K562 (cell line): Measurements from ENCODE around the gene IL10. TPM values are rescaled to one million over a fixed set of nuclear protein-coding genes. Genes with fewer than 3 reads are reported as not detected.

ENCODE experiments used
- BHLHE40 ChIP-seq: IDR thresholded peaks from 2 replicates; pipeline ENCODE4 v1.6.1; 2011; ENCODE audit warnings: low read length, improper control_type of control experiment
- CCNT2 ChIP-seq: IDR thresholded peaks from 2 replicates; pipeline ENCODE4 v1.6.1; 2011; ENCODE audit warnings: borderline replicate concordance, low read depth, mild to moderate bottlenecking, moderate library complexity, mixed read lengths, low read length; ENCODE audit not compliant: insufficient read length; ENCODE audit errors: extremely low read depth
- CEBPB ChIP-seq: fragments of 450-650 bp; IDR thresholded peaks from 2 replicates; pipeline ENCODE4 v1.6.1; 2016; ENCODE audit warnings: missing genetic modification characterization, missing compliant biosample characterization
- DLX4 ChIP-seq: fragments of 250-450 bp; sonication (Bioruptor Pico); IDR thresholded peaks from 2 replicates; pipeline ENCODE4 v1.6.1; 2021; ENCODE audit warnings: mild to moderate bottlenecking
- ETV1 ChIP-seq: fragments of 450-650 bp; conservative IDR thresholded peaks from 2 replicates; pipeline ENCODE4 v1.6.1; 2016; ENCODE audit warnings: missing genetic modification characterization, control low read depth, low read depth, missing compliant biosample characterization
- HMG20A ChIP-seq: fragments of 450-650 bp; formaldehyde crosslinking; conservative IDR thresholded peaks from 2 replicates; pipeline ENCODE4 v1.4.0; 2020; ENCODE audit warnings: mild to moderate bottlenecking, mixed read lengths
- KAT8 ChIP-seq: fragments of 450-650 bp; IDR thresholded peaks from 2 replicates; pipeline ENCODE4 v1.6.1; 2016; ENCODE audit warnings: low read depth, mild to moderate bottlenecking
- NFE2 ChIP-seq: IDR thresholded peaks from 2 replicates; pipeline ENCODE4 v1.6.1; 2014; ENCODE audit warnings: antibody characterized with exemption, low read depth
- RBM22 ChIP-seq: fragments of 200-400 bp; formaldehyde crosslinking; IDR thresholded peaks from 2 replicates; pipeline ENCODE4 v1.6.1; 2018; ENCODE audit warnings: low read length, low read depth; ENCODE audit not compliant: poor library complexity, severe bottlenecking
- RFX5 ChIP-seq: IDR thresholded peaks from 2 replicates; pipeline ENCODE4 v1.6.1; 2011; ENCODE audit warnings: low read depth, mild to moderate bottlenecking, improper control_type of control experiment, low read length
- SMARCA4 ChIP-seq: fragments of 450-650 bp; IDR thresholded peaks from 2 replicates; pipeline ENCODE4 v1.6.1; 2016
- SNIP1 ChIP-seq: fragments of 450-650 bp; IDR thresholded peaks from 2 replicates; pipeline ENCODE4 v1.7.1; 2017; ENCODE audit warnings: low read depth, mild to moderate bottlenecking
- polyA plus RNA-seq, 8 experiments: library from polyadenylated mRNA; depleted of rRNA in 4 of 8; stranded (reverse) in 5 of 8; unstranded in 3 of 8; fragments of >200 nt; fragmentation: Nextera tagmentation in 2 of 8; fragmentation: Illumina TruSeq in 1 of 8; extraction: Ambion mirVana in 2 of 8; extraction: Trizol in 1 of 8; gene quantifications; 2 replicates each; pipeline versions ENCODE4 v1.2.1 to v1.2.3, GENCODE V29; 2011 to 2014; ENCODE audit warnings: inconsistent platforms in 1 of 8, missing spikeins in 1 of 8
- total RNA-seq, 7 experiments: library from RNA; depleted of rRNA in 6 of 7; stranded (reverse); fragments of >200 nt in 6 of 7; fragmentation: Illumina TruSeq in 2 of 7; extraction: Trizol in 2 of 7; gene quantifications; 2 replicates each; pipeline versions ENCODE4 v1.2.1 to v1.2.3, GENCODE V29; 2011 to 2021; ENCODE audit warnings: low replicate concordance in 1 of 7
- TF ChIP-seq, protein P1 (sequence below): sonication (generic); formaldehyde crosslinking; IDR thresholded peaks from 2 replicates; pipeline ENCODE4 v1.8.0; 2022; ENCODE audit warnings: mild to moderate bottlenecking, missing genetic modification reagents
- TF ChIP-seq, protein P2 (sequence below): sonication (generic); formaldehyde crosslinking; IDR thresholded peaks from 2 replicates; pipeline ENCODE4 v1.8.1; 2022; ENCODE audit warnings: missing genetic modification reagents
- TF ChIP-seq, protein P3 (sequence below): IDR thresholded peaks from 2 replicates; pipeline ENCODE4 v1.6.1; 2012; ENCODE audit warnings: low read depth, low read length, improper control_type of control experiment, borderline replicate concordance
- TF ChIP-seq, protein P4 (sequence below): sonication (generic); formaldehyde crosslinking; IDR thresholded peaks from 2 replicates; pipeline ENCODE4 v1.9.0; 2022; ENCODE audit warnings: mild to moderate bottlenecking, missing genetic modification reagents

The IL10 gene
- total and polyA plus RNA-seq, 9 of the 15 experiments (the other 6 are each of a cell fraction or from before 2014, with no cell fraction given): 0.29 TPM; not detected in 8

DNA sequence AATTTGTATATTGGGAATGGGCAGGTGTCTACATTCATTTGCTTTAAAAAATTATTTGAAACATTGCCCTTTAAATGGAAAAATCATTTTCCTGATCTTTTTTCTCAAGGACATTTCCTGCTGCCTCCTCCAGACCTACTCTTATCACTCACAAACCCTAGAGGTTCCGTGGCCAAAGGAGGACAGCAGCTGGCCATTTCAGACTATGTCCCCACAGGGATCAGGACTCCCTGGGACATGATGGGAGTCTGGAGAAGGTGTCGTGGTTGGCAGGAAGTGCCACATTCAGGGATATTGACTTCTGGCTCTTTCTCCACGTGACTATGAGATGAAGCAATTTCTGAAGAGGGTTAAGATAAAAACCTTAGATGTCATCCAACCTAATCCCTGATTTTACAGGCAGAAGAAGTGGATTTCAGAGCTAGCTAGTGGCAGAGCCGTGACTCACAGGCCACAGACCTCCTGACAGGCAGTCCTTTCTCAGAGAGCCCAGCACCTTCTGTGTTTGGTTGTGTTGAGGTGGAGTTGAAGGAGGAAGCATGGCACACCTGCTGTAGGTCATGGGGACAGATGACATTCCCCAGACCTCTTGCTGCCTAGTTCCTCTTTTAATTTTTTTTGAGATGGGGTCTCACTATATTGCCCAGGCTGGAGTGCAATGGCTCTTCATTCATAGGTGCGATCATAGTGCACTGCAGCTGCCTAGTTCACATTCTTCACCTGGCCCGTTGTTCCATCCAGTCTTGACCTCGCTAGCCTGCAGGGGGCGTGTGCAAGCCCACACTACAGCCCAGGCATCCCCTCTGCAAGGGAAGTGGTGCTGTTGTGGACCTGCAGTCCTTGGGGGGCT lies 25.5 kb upstream of the IL10 start (continued):
- TF ChIP-seq, protein P1, sequence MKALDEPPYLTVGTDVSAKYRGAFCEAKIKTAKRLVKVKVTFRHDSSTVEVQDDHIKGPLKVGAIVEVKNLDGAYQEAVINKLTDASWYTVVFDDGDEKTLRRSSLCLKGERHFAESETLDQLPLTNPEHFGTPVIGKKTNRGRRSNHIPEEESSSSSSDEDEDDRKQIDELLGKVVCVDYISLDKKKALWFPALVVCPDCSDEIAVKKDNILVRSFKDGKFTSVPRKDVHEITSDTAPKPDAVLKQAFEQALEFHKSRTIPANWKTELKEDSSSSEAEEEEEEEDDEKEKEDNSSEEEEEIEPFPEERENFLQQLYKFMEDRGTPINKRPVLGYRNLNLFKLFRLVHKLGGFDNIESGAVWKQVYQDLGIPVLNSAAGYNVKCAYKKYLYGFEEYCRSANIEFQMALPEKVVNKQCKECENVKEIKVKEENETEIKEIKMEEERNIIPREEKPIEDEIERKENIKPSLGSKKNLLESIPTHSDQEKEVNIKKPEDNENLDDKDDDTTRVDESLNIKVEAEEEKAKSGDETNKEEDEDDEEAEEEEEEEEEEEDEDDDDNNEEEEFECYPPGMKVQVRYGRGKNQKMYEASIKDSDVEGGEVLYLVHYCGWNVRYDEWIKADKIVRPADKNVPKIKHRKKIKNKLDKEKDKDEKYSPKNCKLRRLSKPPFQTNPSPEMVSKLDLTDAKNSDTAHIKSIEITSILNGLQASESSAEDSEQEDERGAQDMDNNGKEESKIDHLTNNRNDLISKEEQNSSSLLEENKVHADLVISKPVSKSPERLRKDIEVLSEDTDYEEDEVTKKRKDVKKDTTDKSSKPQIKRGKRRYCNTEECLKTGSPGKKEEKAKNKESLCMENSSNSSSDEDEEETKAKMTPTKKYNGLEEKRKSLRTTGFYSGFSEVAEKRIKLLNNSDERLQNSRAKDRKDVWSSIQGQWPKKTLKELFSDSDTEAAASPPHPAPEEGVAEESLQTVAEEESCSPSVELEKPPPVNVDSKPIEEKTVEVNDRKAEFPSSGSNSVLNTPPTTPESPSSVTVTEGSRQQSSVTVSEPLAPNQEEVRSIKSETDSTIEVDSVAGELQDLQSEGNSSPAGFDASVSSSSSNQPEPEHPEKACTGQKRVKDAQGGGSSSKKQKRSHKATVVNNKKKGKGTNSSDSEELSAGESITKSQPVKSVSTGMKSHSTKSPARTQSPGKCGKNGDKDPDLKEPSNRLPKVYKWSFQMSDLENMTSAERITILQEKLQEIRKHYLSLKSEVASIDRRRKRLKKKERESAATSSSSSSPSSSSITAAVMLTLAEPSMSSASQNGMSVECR (CRISPR knock-in tag): no peak
- TF ChIP-seq BHLHE40 (peak; percentile 36; the same call in 1 of the 2 replicates), HMG20A (CRISPR knock-in tag) (no peak), ETV1 (tag) (0 out of 2 replicates have a peak, but pooled peaks have one; percentile 7), CEBPB (tag) (peak; percentile 50; the same call in 1 of the 2 replicates), RBM22 (no peak), KAT8 (no peak), DLX4 (CRISPR knock-in tag) (no peak), SMARCA4 (no peak), NFE2 (no peak), CCNT2 (no peak), SNIP1 (no peak), RFX5 (no peak)
- TF ChIP-seq, protein P2, sequence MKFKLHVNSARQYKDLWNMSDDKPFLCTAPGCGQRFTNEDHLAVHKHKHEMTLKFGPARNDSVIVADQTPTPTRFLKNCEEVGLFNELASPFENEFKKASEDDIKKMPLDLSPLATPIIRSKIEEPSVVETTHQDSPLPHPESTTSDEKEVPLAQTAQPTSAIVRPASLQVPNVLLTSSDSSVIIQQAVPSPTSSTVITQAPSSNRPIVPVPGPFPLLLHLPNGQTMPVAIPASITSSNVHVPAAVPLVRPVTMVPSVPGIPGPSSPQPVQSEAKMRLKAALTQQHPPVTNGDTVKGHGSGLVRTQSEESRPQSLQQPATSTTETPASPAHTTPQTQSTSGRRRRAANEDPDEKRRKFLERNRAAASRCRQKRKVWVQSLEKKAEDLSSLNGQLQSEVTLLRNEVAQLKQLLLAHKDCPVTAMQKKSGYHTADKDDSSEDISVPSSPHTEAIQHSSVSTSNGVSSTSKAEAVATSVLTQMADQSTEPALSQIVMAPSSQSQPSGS (CRISPR knock-in tag): no peak
- TF ChIP-seq, protein P3, sequence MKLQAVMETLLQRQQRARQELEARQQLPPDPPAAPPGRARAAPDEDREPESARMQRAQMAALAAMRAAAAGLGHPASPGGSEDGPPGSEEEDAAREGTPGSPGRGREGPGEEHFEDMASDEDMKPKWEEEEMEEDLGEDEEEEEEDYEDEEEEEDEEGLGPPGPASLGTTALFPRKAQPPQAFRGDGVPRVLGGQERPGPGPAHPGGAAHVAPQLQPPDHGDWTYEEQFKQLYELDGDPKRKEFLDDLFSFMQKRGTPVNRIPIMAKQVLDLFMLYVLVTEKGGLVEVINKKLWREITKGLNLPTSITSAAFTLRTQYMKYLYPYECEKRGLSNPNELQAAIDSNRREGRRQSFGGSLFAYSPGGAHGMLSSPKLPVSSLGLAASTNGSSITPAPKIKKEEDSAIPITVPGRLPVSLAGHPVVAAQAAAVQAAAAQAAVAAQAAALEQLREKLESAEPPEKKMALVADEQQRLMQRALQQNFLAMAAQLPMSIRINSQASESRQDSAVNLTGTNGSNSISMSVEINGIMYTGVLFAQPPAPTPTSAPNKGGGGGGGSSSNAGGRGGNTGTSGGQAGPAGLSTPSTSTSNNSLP: no peak
- TF ChIP-seq, protein P4, sequence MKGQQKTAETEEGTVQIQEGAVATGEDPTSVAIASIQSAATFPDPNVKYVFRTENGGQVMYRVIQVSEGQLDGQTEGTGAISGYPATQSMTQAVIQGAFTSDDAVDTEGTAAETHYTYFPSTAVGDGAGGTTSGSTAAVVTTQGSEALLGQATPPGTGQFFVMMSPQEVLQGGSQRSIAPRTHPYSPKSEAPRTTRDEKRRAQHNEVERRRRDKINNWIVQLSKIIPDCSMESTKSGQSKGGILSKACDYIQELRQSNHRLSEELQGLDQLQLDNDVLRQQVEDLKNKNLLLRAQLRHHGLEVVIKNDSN: peak; percentile 70
